ENCODE data around the gene PTAR1.
"Not testable (repeated sequence)": the region's sequence is repeated elsewhere in the genome, so short reads cannot be mapped to it uniquely, and the experiment has no call there.

The PTAR1 gene

GRCh38 chr9:69759421-69760277 lies at the start of gene PTAR1:
Gene PTAR1, minus strand, starts transcription at chr9:69760011. Its CDS starts 73 bp downstream, at chr9:69759938.
- peak; percentile 90 to 92 for DNase-seq

GRCh38 chr9:69809304-69809863 lies 49.6 kb upstream of the PTAR1 start:
- DNase-seq: peak in 1 of 2 donors; percentile 14

GRCh38 chr9:69806627-69807026 lies 46.8 kb upstream of the PTAR1 start:
- DNase-seq: no peak

- no peak for DNase-seq
Observed at GRCh38 chr9:69805962-69806515, 46.2 kb upstream of the PTAR1 start.

GRCh38 chr9:69801989-69802388 lies 42.2 kb upstream of the PTAR1 start:
- DNase-seq: no peak

GRCh38 chr9:69800027-69800426 lies 40.2 kb upstream of the PTAR1 start:
- not testable (repeated sequence) for DNase-seq

GRCh38 chr9:69799521-69799920 lies 39.7 kb upstream of the PTAR1 start:
- not testable (repeated sequence) for DNase-seq

GRCh38 chr9:69798744-69799143 lies 38.9 kb upstream of the PTAR1 start:
- DNase-seq: no peak

GRCh38 chr9:69797675-69798074 lies 37.9 kb upstream of the PTAR1 start:
- DNase-seq: no peak

GRCh38 chr9:69794356-69794755 lies 34.5 kb upstream of the PTAR1 start:
- DNase-seq: no peak

GRCh38 chr9:69785757-69786156 lies 25.9 kb upstream of the PTAR1 start:
- no peak for DNase-seq

GRCh38 chr9:69773258-69773657 lies 13.4 kb upstream of the PTAR1 start:
- no peak for DNase-seq

GRCh38 chr9:69771775-69772418 lies 12.1 kb upstream of the PTAR1 start:
- no peak for DNase-seq

GRCh38 chr9:69768716-69769115 lies 8.9 kb upstream of the PTAR1 start:
- DNase-seq: no peak

- DNase-seq: no peak
Observed at GRCh38 chr9:69768101-69768500, 8.3 kb upstream of the PTAR1 start.

GRCh38 chr9:69763862-69764261 lies 4.1 kb upstream of the PTAR1 start:
- not testable (repeated sequence) for DNase-seq

GRCh38 chr9:69762527-69762926 lies 2.7 kb upstream of the PTAR1 start:
- no peak for DNase-seq

- DNase-seq: no peak
Observed at GRCh38 chr9:69760278-69760610, 433 bp upstream of the PTAR1 start.

GRCh38 chr9:69759021-69759420 lies 790 bp downstream of the PTAR1 start:
- no peak for DNase-seq

- DNase-seq: no peak
Observed at GRCh38 chr9:69757996-69758675, 1.7 kb downstream of the PTAR1 start.

GRCh38 chr9:69755205-69755604 lies 4.6 kb downstream of the PTAR1 start:
- no peak for DNase-seq

- no peak for DNase-seq
Observed at GRCh38 chr9:69753830-69754229, 6.0 kb downstream of the PTAR1 start.

GRCh38 chr9:69750085-69750484 lies 9.7 kb downstream of the PTAR1 start:
- DNase-seq: no peak

Data from stimulated activated CD4-positive, alpha-beta T cell treated with anti-CD3 and anti-CD28 coated beads, Interleukin-2, amount 100 ng/mL, for 24 hours (primary cell).